KMS-11 (cell line): Measurements from ENCODE around the gene SKAP1.

Experiments
- H2AFZ ChIP-seq: fragments of 200-600 bp; sonication (generic); 2 replicates; pipeline ENCODE4 v1.6.1; 2016; ENCODE audit warnings: antibody characterized with exemption, mixed run types, low read depth
- H3K27ac ChIP-seq: fragments of 200-600 bp; sonication (generic); 2 replicates; pipeline ENCODE4 v1.6.1; 2016; ENCODE audit warnings: mild to moderate bottlenecking, mixed run types
- H3K27me3 ChIP-seq: fragments of 200-600 bp; sonication (generic); 2 replicates; pipeline ENCODE4 v1.6.1; 2017; ENCODE audit warnings: mild to moderate bottlenecking, low read depth, mixed run types, moderate library complexity; ENCODE audit not compliant: insufficient read depth
- H3K36me3 ChIP-seq: fragments of 200-600 bp; sonication (generic); 2 replicates; pipeline ENCODE4 v1.6.1; 2017; ENCODE audit warnings: mild to moderate bottlenecking, mixed run types; ENCODE audit not compliant: insufficient read depth
- H3K4me1 ChIP-seq: fragments of 200-600 bp; sonication (generic); 2 replicates; pipeline ENCODE4 v1.6.1; 2016; ENCODE audit warnings: mild to moderate bottlenecking, low read depth, mixed run types; ENCODE audit not compliant: poor library complexity, severe bottlenecking
- H3K4me2 ChIP-seq: fragments of 200-600 bp; sonication (generic); 2 replicates; pipeline ENCODE4 v1.7.0; 2016; ENCODE audit warnings: mild to moderate bottlenecking, mixed run types
- H3K4me3 ChIP-seq: fragments of 200-600 bp; sonication (generic); IDR thresholded peaks from 2 replicates; pipeline ENCODE4 v1.6.1; 2017; ENCODE audit warnings: low read depth, low read length, mixed read lengths; ENCODE audit not compliant: insufficient read depth
- H3K79me2 ChIP-seq: fragments of 200-600 bp; sonication (generic); 2 replicates; pipeline ENCODE4 v1.6.1; 2016; ENCODE audit warnings: low read depth, mixed run types; ENCODE audit not compliant: insufficient read depth
- H3K9ac ChIP-seq: fragments of 200-600 bp; sonication (generic); 2 replicates; pipeline ENCODE4 v1.6.1; 2016; ENCODE audit warnings: mild to moderate bottlenecking, mixed run types
- H4K20me1 ChIP-seq: fragments of 200-600 bp; sonication (generic); 2 replicates; pipeline ENCODE4 v1.6.1; 2016; ENCODE audit warnings: mild to moderate bottlenecking, mixed run types; ENCODE audit not compliant: insufficient read depth
- CTCF ChIP-seq: fragments of 200-600 bp; sonication (generic); conservative IDR thresholded peaks from 2 replicates; pipeline ENCODE4 v1.6.1; 2017; ENCODE audit warnings: low read depth, mild to moderate bottlenecking, antibody characterized with exemption, low read length, moderate library complexity, mixed read lengths

The SKAP1 gene

GRCh38 chr17:48104440-48104839 lies 325.6 kb downstream of the SKAP1 start:
- no peak overlapping the region for H2AFZ ChIP-seq
- no peaks in the 10 kb centered on the region for H4K20me1 ChIP-seq
- H3K4me3 ChIP-seq = no peak overlapping the region
- no peak overlapping the region for H3K9ac ChIP-seq
- H3K79me2 ChIP-seq = peaks cover 33% of the 10 kb centered on the region
- H3K36me3 ChIP-seq = no peaks in the 10 kb centered on the region
- no peaks in the 10 kb centered on the region for H3K27me3 ChIP-seq
- H3K4me1 ChIP-seq = peaks cover 32% of the 10 kb centered on the region
- TF ChIP-seq CTCF = no peak
- no peak overlapping the region for H3K4me2 ChIP-seq
- no peak overlapping the region for H3K27ac ChIP-seq

GRCh38 chr17:48102798-48103715 lies 327.0 kb downstream of the SKAP1 start:
- H3K4me2 ChIP-seq = peak overlapping the region; percentile 14; the same call in 1 of the 2 replicates
- no peak overlapping the region for H2AFZ ChIP-seq
- H3K4me1 ChIP-seq = peaks cover 36% of the 10 kb centered on the region
- no peak overlapping the region for H3K4me3 ChIP-seq
- no peaks in the 10 kb centered on the region for H3K27me3 ChIP-seq
- peaks cover 33% of the 10 kb centered on the region for H3K79me2 ChIP-seq
- H3K27ac ChIP-seq = no peak overlapping the region; the same call in 1 of the 2 replicates
- no peaks in the 10 kb centered on the region for H3K36me3 ChIP-seq
- TF ChIP-seq CTCF = no peak
- H3K9ac ChIP-seq = no peak overlapping the region
- no peaks in the 10 kb centered on the region for H4K20me1 ChIP-seq

GRCh38 chr17:48102043-48102750 lies 327.8 kb downstream of the SKAP1 start:
- Histone ChIP-seq H3K27ac (no peak overlapping the region; the same call in 1 of the 2 replicates), H4K20me1 (no peaks in the 10 kb centered on the region), H2AFZ (no peak overlapping the region), H3K27me3 (no peaks in the 10 kb centered on the region), H3K79me2 (peaks cover 38% of the 10 kb centered on the region), H3K4me2 (peak overlapping the region; percentile 37), H3K9ac (no peak overlapping the region), H3K4me1 (peaks cover 45% of the 10 kb centered on the region), H3K36me3 (no peaks in the 10 kb centered on the region), H3K4me3 (no peak overlapping the region)
- no peak for TF ChIP-seq CTCF

- H2AFZ ChIP-seq = peak within 1 kb of the TSS; percentile 86
Observed at GRCh38 chr17:48101012-48101720, 328.8 kb downstream of the SKAP1 start, which contains the start of gene CBX1. Gene CBX1, minus strand, starts transcription at chr17:48101478. Its CDS starts 24,474 bp downstream, at chr17:48077004.

More at GRCh38 chr17:48101012-48101720, 328.8 kb downstream of the SKAP1 start, which contains the start of gene CBX1:
- Histone ChIP-seq H3K27ac (peak within 1 kb of the TSS; percentile 70), H3K79me2 (peaks cover 48% of the 10 kb centered on the region), H3K4me3 (no peak within 1 kb of the TSS), H3K4me1 (peaks cover 49% of the 10 kb centered on the region), H3K4me2 (peak within 1 kb of the TSS; percentile 77), H3K36me3 (no peaks in the 10 kb centered on the region), H3K27me3 (no peaks in the 10 kb centered on the region), H3K9ac (peak within 1 kb of the TSS; percentile 64), H4K20me1 (no peaks in the 10 kb centered on the region)
- TF ChIP-seq CTCF = no peak
